Glutamatergic neuron (in vitro differentiated cells): ENCODE data around the gene TM2D1. TPM values are rescaled to one million over a fixed set of nuclear protein-coding genes. Genes with fewer than 3 reads are reported as not detected.

Experiments used
- DNase-seq: peaks from one replicate; pipeline ENCODE4 v3.0.0; 2022
- H3K27ac Mint-ChIP-seq: one replicate; pipeline ENCODE4 v1.8.0; 2020; ENCODE audit warnings: mild to moderate bottlenecking, mixed read lengths, inconsistent platforms; ENCODE audit not compliant: unreplicated experiment
- H3K27me3 Mint-ChIP-seq: one replicate; pipeline ENCODE4 v1.8.0; 2020; ENCODE audit warnings: mild to moderate bottlenecking, moderate library complexity, mixed read lengths, inconsistent platforms; ENCODE audit not compliant: unreplicated experiment
- H3K36me3 Mint-ChIP-seq: one replicate; pipeline ENCODE4 v1.8.0; 2020; ENCODE audit warnings: mild to moderate bottlenecking, mixed read lengths, inconsistent platforms; ENCODE audit not compliant: unreplicated experiment
- H3K4me1 Mint-ChIP-seq: one replicate; pipeline ENCODE4 v1.8.0; 2020; ENCODE audit warnings: mild to moderate bottlenecking, low read depth, mixed read lengths, inconsistent platforms; ENCODE audit not compliant: unreplicated experiment
- H3K4me3 Mint-ChIP-seq: one replicate; pipeline ENCODE4 v1.8.0; 2020; ENCODE audit warnings: mild to moderate bottlenecking, mixed read lengths, inconsistent platforms; ENCODE audit not compliant: unreplicated experiment
- H3K9me3 Mint-ChIP-seq: one replicate; pipeline ENCODE4 v1.8.0; 2020; ENCODE audit warnings: mild to moderate bottlenecking, moderate library complexity, mixed read lengths, inconsistent platforms; ENCODE audit not compliant: unreplicated experiment
- CTCF ChIP-seq: fragments of 200-600 bp; sonication (generic); IDR thresholded peaks from one replicate; pipeline ENCODE4 v1.5.0; 2021; ENCODE audit not compliant: partially characterized antibody, unreplicated experiment
- total RNA-seq: library from RNA; stranded (reverse); fragmentation: NEBNext Ultra II Directional; extraction: Animal tissue kit (Norgen Biotek cat#: 25700); gene quantifications from one replicate; pipeline ENCODE4 v1.2.1, GENCODE V29; 2021; ENCODE audit not compliant: unreplicated experiment

The TM2D1 gene
- total RNA-seq, 1 donor from 2014 or later: 21.1 TPM

- TF ChIP-seq CTCF: no peak
- H3K4me1 Mint-ChIP-seq: no peaks in the 10 kb centered on the region
- no peak overlapping the region for H3K4me3 Mint-ChIP-seq
- H3K36me3 Mint-ChIP-seq: no peaks in the 10 kb centered on the region
- DNase-seq: no peak
- no peak overlapping the region for H3K27ac Mint-ChIP-seq
- H3K9me3 Mint-ChIP-seq: no peaks in the 10 kb centered on the region
- H3K27me3 Mint-ChIP-seq: no peaks in the 10 kb centered on the region
Observed at GRCh38 chr1:61674221-61674620, 50.7 kb downstream of the TM2D1 start.

- Mint-ChIP-seq H3K27ac (no peak overlapping the region), H3K27me3 (no peaks in the 10 kb centered on the region), H3K4me1 (no peaks in the 10 kb centered on the region), H3K4me3 (no peak overlapping the region), H3K9me3 (no peaks in the 10 kb centered on the region), H3K36me3 (no peaks in the 10 kb centered on the region)
- no peak for DNase-seq
- no peak for TF ChIP-seq CTCF
Observed at GRCh38 chr1:61672376-61672775, 52.6 kb downstream of the TM2D1 start.

- H3K9me3 Mint-ChIP-seq: no peaks in the 10 kb centered on the region
- DNase-seq: no peak
- no peak for TF ChIP-seq CTCF
- H3K4me1 Mint-ChIP-seq: no peaks in the 10 kb centered on the region
- H3K27me3 Mint-ChIP-seq: no peaks in the 10 kb centered on the region
- no peaks in the 10 kb centered on the region for H3K36me3 Mint-ChIP-seq
- H3K4me3 Mint-ChIP-seq: no peak overlapping the region
- no peak overlapping the region for H3K27ac Mint-ChIP-seq
Observed at GRCh38 chr1:61670445-61670844, 54.5 kb downstream of the TM2D1 start.

DNA sequence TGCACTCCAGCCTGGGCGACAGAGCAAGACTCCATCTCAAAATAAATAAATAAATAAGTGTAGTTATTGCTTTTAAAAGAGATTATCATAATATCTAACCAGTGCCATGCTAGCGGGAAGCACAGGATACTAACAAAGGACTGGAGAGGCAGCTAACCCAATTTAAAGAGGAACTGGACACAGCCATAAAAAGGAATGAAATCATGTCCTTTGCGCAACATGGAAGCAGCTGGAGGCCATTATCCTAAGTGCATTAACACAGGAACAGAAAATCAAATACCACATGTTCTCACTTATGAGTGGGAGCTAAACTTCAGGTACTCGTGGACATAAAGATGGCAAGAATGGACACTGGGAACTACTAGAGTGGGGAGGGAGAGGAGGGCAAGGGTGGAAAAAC lies 54.9 kb downstream of the TM2D1 start:
- Mint-ChIP-seq H3K9me3 (no peaks in the 10 kb centered on the region), H3K4me3 (no peak overlapping the region), H3K4me1 (no peaks in the 10 kb centered on the region), H3K27me3 (no peaks in the 10 kb centered on the region), H3K36me3 (no peaks in the 10 kb centered on the region), H3K27ac (no peak overlapping the region)
- no peak for DNase-seq
- no peak for TF ChIP-seq CTCF

GRCh38 chr1:61659061-61659460 lies 65.9 kb downstream of the TM2D1 start:
- no peak for TF ChIP-seq CTCF
- H3K4me3 Mint-ChIP-seq: no peak overlapping the region
- H3K4me1 Mint-ChIP-seq: no peaks in the 10 kb centered on the region
- no peaks in the 10 kb centered on the region for H3K9me3 Mint-ChIP-seq
- no peak for DNase-seq
- no peak overlapping the region for H3K27ac Mint-ChIP-seq
- H3K36me3 Mint-ChIP-seq: no peaks in the 10 kb centered on the region
- H3K27me3 Mint-ChIP-seq: no peaks in the 10 kb centered on the region
